GM18498 (cell line): ENCODE results near the gene NCKAP5L.
"Not testable (repeated sequence)": the region's sequence is repeated elsewhere in the genome, so short reads cannot be mapped to it uniquely, and the experiment has no call there.

Source experiments
- ATAC-seq: cut with Tn5 transposase; IDR thresholded peaks from one replicate; pipeline ENCODE4 v1.9.1; 2021; ENCODE audit warnings: mild to moderate bottlenecking, moderate library complexity; ENCODE audit not compliant: unreplicated experiment

Gene NCKAP5L

DNA sequence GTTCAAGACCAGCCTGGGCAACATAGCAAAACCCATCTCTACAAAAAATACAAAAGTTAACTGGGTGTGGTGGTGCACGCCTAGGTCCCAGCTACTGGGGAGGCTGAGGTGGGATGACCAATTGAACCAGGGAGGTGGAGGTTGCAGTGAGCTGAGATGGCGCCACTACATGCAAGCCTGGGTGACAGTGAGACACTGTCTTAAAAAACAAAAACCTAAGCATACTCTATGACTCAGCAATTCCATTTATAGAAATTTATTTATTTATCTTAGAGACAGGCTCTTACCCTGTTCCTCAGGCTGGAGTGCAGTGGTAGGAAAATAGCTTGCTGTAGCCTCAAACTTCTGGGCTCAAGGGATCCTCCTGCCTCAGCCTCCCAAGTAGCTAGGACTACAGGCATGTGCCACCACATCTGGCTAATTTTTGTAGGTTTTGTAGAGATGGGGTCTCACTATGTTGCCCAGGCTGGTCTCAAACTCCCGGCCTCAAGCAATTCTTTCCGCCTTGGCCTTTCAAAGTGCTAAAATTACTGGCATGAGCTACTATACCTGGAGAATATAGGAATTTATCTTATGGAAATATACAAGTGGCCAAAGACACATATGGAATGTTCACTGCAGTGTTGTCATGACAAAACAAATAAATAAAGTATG lies 43.3 kb downstream of the NCKAP5L start:
- no peak for ATAC-seq

DNA sequence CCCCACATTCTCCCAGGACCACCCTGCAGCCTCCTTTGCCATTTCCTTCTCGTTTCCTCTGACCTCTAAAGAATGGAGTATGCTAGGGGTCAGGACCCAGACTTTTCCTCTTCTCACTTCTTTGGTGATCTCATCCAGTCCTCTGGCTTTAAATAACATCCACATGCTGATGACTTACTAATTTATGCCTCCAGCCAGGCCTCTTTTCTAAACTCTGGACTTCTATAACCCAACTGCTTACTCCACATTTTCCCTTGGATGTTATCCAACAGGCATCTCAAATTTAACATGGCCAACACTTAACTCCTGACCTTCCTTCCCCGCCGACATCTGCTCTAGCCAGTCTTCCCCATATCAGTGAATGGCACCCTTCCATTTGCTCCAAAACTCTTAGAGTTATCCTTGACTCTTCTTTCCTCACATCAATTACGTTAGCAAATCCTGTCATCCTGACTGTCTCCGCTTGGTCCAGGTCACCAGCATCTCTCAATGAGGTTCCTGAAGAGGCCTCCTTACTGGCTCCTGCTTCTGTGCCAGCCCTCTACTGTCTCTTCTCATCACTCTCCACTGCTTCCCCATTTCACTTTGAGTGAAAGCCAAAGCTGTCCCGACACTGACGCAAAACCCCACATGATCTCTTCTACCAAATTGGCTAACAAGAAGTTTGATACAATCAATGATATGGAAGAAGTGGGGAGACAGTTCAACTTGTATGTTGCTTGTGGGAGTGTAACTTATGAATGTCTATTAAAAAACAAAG lies 44.1 kb downstream of the NCKAP5L start:
- no peak for ATAC-seq

DNA sequence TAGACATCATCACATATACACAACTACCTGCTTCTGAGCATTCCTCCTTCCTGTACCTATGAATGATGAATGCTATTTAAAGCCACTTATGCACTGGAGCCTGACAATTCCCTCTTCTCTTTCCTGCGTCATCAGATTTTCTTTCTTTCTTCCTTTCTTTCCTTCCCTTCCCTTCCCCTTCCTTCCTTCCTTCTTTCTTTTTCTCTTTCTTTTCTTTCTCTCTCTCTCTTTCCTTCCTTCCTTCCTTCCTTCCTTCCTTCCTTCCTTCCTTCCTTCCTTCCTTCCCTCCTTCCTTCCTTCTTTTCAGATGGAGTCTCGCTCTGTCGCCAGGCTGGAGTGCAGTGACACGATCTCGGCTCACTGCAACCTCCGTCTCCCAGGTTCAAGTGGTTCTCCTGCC lies 47.3 kb downstream of the NCKAP5L start:
- ATAC-seq = not testable (repeated sequence)

DNA sequence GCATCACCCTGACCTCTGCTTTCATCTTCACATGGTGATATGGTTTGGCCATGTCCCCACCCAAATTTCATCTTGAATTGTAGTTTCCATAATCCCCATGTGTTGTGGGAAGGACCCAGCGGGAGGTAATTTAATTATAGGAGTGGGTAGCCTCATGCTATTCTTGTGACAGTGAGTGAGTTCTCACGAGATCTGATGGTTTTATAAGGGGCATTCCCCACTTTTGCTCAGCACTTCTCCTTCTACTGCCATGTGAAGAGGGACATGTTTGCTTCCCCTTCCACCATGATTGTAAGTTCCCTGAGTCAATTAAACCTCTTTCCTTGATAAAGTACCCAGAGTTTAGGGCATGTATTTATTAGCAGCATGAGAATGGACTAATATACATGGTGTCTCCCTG lies 48.6 kb downstream of the NCKAP5L start:
- ATAC-seq = no peak

DNA sequence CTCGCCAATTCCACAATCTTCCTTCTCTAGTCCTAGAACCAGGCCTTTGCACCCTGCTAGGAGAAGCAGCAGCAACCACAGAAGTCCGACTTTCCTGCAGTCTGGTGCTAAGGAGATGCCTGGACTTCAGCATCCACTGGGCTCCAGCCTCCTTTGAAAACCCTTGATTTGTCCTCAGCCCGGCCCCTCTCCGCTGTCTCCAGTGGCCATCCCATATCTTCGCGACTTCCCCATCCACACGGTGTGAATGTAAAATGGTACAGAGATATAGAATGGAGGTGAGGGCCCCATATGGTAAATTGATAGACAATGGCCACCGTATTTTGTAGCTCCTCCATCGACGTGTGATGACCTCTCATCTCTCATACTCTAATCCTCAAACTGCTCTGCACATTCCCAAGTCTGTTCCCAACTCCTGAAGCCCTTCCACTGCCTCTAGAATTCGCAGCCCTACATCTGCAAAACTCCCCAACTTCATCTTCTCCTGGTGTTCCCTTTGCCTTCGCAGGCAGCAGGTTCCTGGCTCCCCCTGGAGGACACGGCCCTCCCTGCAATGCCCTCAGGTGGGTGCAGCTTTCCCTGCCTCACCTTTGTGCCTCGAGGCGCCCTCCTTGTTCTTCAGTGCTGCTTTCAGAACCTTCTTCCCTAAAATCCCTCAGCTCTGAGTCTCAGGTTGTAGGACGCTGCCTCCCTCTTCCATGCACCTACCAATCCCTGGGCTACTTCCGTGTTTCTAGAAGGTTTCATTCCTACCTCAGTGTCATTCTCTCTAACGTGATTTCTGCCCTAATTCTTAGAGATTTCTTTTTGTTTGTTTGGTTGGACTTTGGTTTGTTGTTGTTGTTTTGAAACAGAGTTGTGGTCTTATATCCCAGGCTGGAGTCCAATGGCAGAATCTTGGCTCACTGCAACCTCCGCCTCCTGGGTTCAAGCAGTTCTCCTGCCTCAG lies 50.1 kb downstream of the NCKAP5L start:
- ATAC-seq = no peak

DNA sequence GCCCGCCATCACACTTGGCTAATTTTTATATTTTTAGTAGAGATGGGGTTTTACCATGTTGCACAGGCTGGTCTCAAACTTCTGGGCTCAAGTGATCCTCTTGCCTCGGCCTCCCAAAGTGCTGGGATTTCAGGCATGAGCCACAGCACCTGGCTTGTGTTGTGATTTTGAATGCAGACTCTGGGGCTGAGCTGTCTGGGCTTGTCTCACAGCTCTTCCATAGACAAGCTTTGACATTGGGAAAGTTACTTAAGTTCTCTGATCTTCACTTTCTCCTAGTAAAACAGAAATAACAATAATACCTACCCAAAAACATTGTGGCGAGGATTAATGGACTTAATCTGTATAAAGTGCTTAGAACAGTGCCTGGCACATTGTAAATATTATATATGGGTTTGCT lies 50.9 kb downstream of the NCKAP5L start:
- no peak for ATAC-seq

DNA sequence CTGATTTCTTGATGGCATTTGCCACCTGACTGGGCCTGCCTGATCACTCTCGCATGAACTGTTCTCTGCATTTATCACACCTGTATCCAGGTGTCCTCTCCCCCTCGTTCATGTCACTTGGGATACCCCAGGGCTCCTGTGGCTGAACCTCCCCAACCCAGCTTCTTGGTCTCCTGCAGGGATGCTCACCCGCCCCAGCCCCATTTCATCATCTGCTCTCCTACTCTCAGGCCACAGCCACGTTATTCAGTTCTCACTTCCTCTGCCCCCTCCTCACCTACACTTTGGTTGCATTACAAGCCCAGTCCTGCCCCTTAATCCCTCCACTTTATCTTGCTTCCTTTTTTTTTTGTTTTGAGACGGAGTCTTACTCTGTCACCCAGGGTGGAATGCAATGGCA lies 51.4 kb downstream of the NCKAP5L start:
- ATAC-seq = no peak

DNA sequence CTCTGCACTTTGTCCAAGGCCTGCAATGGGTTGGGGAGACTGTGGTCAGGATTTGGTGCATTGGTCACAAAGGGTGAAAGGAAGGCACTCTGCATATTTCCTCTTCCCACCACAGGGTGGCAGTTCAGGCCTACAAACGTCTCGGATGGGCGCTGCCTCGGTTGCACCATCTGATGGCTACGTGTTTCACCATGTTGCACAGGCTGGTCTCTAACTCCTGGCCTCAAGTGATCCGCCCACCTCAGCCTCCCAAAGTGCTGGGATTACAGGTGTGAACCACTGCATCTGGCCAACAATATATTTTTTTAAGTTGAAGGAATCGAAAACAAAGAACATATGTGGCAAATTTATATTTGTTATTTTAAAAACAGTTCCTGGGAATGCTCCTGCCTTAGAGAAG lies 51.8 kb downstream of the NCKAP5L start:
- ATAC-seq = peak; percentile 65

DNA sequence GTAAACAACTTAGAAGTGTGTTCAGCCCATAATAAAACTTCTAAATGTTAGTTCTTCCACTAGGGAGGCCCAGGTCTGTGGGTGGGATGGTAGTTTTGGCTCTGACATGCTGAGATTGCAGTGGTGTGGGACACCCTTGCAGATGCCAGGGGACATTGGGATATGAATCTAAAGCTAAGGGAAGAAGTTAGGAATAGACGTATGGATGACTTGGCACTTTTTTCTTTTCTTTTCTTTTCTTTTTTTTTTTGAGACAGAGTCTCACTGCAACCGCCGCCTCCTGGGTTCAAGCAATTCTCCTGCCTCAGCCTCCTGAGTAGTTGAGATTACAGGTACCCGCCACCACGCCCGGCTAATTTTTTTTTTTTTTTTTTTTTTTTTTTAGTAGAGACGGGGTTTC lies 55.1 kb downstream of the NCKAP5L start:
- not testable (repeated sequence) for ATAC-seq

DNA sequence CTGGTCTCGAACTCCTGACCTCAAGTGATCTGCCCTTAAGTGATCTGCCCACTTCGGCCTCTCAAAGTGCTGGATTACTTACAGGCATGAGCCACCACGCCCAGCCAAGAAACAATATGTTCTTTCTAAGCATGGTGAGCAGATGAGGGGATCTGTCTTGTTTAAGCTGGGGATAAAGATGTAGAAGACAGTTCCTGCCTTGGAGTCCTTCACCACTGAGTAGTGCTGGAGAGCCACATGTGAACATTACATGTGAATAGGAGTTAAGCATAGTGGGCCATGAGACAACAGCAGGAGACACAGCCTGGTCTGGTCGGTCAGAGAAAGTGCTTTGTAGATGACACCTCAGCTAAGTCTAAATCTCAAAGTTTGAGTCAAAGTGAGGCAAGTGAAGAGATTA lies 60.9 kb downstream of the NCKAP5L start:
- ATAC-seq = no peak

DNA sequence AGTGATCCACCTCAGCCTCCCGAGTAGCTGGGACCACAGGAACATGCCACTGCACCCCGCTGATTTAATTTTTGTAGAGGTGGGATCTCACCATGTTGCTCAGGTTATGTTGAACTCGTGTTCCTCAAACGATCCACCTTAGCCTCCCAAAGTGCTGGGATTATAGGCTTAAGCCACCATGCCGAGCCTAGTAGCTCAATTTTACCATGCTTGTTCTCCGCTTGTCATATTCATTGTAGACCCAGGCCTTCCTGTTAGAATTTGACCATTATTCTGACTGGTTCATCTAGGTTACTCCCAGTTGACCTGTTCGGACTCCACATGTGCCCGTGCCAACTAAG lies 62.1 kb downstream of the NCKAP5L start:
- ATAC-seq = no peak

DNA sequence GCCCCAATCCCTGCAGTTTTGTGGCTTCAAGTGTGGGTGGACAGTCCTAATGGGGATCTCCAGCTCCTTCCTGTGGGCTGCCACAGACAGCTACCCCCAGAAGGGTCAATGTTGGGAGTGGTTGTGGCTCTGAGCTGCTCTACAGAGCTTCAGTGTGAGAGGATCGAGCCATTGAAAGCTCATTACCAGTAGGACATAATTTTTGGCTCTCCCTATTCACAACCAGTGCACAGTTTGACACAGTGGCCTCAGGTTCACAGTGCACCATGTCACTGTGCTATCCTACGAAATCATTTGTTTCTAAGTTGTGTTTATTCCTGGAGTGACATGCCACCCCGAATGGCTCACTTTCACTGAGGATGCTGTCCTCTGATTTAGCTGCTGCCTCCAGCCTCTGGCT lies 64.1 kb downstream of the NCKAP5L start:
- ATAC-seq = no peak

DNA sequence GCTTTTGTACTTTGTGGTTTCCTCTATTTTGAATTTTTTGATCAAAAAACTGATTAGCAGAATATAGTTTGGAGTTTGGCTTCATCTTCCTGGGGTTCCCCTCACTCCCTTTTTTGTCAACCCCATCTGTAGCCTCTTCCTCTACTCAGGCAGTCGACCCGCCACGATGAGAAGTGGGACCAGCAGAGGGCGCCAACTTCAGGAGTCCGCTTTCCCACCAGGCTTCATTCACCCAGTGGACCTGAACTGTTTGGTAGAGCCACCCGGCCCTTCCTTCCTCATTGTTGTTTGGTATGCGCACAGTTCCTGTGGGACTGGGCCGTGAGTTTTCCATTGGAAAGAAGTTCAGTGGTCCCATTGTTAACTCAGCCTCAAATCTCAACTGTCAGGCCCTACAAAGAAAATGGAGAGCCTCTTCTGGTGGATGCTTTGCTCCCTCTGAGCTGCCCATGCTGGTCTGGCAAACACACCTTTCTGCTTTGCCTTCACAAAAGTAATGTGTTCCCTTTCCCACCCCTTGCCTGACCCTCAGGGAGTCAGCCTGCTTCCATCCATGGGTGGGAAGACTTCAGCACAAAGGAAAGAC lies 65.1 kb downstream of the NCKAP5L start:
- no peak for ATAC-seq

DNA sequence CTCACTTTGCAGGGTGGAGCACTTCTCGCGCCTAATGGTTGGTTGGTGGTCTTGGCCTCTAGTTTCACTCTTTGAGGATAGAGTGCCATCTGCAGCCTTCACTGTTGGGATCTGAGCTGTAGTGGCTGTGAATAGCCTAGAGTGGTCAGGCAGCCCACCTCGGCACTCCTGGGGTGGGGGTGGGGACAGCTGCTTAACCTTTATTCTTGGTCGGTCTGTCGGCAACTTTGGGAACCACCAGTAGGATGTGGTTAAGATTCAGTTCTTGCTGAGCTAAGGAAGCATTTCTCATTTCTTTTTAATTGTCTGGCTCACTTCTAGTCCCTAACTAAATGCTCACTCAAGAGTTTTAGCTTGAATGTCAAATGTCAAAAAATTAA lies 65.8 kb downstream of the NCKAP5L start:
- no peak for ATAC-seq

DNA sequence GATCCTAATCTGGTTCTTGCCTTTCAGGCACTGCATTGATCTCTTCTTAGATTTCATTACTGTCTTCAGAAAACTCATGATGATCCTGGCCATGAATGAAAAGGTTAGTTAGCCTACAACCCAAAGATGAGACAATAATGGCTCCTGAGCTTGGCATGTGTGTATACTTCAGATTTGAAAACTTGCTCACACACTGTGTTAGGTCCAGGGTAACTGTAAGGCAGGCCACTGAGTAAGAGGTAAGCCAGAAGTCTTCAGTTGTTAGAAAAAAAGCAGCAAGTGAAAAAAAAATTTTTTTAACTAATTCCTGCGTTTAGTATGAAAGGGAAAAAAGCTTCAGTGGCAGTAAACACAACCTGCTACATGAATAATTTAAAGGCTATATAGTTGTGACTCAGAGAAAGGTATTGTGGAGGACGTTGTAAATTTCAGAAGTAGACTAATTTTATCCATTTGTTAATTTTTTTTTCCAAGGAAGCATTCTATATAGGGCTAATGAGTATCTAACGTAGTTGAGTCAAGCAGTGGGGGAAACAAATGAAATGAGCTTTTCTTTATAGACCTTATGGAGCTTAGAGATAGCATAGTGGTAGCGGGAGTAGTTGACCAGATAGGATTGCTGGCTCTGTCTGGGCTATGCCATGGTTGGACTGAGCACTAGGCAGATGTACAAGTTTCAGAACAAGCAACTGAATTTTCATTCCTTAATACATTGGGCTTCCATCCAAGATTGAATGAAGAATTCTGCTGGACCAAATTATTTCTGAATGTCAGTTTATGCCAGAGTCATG lies 66.3 kb downstream of the NCKAP5L start:
- no peak for ATAC-seq

DNA sequence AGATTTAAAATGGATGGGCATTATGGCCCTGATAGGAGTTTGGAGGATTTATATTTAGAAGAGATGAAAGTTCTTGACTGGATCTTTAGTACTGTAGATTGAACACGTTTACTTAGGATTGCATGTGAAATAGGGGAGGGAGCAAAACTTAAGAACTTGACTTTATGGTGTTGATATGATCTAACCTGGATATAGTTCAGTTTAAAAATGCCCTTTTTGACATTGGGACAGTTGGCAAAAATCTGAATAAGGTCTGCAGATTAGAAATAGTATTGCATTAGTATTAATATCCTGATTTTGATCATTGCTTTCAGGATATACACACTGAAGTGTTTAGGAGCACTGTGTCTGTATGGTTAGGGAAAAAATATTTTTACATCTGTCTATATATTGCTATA lies 77.2 kb downstream of the NCKAP5L start:
- no peak for ATAC-seq

DNA sequence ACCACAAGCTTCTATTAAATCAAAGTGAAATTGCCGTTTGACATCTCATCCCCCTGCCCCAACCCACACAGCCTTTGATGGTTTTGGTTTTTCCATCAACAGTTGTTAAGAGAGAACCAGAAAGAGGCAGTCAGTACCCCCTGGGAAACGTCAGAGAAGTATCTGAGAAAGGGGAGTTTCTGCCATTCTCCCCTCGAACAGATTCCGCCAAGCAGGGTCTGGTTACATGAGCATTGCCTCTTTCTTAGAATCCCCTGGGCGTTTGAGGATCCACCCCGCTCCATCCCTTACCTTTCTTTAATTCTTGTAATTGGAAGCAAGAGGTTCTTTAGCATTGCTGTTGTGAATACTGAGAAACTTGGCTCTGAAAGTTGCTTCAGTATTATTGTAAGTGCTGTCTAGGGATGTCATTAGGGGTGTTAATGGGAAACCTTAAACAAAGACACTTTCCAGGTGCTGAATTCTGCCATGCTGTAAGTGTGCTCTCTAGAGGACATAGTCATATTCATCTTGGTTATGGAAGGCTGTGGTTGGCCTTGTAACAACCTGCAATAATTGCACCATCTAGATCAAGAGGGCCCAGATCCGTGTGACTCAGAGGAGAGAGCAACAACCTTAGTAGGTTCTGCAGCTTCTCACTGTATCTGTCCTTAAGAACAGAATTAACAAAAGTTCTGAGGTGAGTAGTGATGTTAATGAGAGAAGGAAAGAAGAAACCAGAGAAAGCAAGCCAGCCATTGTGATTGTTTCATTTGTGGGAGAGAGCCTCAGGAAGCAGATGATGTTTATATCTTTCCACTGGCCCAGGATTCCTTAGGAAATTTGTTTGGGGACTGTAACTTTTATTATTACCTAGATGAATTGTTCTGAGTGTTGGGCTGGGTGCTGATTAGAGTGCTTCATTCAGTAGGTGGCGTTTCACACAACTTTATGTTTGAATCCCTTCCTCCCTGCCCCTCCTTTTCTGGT lies 77.9 kb downstream of the NCKAP5L start:
- ATAC-seq = no peak

DNA sequence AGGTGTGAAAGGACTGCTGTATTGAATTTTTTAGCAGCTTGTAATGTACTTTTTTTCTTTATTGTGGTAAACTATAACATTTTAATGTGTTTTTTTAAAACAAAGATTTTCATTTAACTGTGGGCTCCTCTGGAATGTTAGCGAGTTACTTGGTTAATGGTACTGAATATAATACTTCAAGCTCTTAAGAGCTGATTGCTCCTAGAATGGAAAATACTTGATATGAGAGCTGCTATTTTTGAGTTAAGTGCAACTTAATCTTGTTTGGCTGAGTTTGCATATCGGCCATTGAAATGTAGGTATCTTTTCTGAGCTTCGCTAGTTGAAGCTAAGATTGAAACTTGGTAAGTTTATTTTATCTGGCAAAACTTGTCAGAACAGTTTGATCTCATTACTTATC lies 79.4 kb downstream of the NCKAP5L start:
- no peak for ATAC-seq

DNA sequence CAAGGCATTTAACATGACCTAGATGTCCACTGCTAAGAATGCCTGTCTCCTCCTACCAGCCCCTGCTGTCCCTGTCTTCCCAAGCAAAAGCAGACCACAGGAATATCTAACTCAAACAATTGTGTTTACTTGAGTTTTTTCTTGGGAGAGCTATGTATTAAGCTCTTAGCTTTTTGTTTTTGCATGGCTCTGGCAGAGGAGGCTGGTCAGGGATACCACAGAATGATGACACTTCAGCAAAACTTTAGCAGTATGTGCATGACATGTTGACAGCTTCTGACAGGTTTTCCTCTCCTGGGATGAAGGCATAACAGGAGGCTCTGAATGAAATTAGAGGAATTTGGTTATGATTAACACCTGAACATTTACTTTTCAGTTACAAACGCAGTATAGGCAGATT lies 79.9 kb downstream of the NCKAP5L start:
- ATAC-seq = no peak
